Dedifferentiated amniotic fluid mesenchymal stem cell (primary cell): ENCODE data around the gene RHOH.
"Not testable (repeated sequence)": the region's sequence is repeated elsewhere in the genome, so short reads cannot be mapped to it uniquely, and the experiment has no call there.

Experiments used
- DNase-seq: peaks from one replicate; pipeline ENCODE4 v3.0.0-alpha.2; 2016; ENCODE audit errors: extremely low spot score

The RHOH gene, protein sequence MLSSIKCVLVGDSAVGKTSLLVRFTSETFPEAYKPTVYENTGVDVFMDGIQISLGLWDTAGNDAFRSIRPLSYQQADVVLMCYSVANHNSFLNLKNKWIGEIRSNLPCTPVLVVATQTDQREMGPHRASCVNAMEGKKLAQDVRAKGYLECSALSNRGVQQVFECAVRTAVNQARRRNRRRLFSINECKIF

DNA sequence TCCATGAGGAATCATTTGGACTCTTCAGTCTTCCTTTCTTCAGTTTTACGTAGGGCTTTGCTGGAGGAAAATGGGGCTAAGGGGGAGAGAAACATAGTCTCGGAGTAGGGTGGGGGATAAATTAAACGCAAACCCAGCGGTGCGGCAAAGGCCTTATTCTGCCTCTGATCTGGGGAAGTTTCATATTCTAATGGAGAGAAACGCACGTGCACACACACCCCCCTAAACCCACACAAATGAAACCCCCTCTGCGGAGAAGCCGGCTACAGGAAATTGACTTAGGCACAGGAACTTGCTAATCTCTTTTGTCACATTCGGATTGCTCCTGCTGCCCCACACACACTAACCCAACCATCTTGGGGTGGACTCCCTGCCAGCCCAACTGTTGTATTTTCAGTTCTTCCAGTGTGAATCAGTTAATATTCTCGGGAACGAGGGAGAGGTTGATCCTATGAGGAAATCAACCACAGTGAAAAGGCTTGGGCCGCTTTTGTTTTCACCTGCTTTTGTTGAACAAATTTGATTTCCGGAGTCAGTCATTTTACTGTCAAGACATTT, at the start of gene RHOH:
RHOH (plus strand) TSS at position 308 of the 558 bp plus-strand sequence. CDS start 46,356 bp downstream, outside the sequence.
- DNase-seq: no peak

DNA sequence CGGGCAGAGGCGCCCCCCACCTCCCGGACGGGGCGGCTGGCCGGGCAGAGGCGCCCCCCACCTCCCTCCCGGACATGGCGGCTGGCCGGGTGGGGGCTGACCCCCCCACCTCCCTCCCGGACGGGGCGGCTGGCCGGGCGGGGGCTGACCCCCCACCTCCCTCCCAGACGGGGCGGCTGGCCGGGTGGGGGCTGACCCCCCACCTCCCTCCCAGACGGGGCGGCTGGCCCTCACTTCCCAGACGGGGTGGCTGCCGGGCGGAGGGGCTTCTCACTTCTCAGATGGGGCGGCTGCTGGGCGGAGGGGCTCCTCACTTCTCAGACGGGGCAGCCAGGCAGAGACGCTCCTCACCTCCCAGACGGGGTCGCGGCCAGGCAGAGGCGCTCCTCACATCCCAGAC, 49.3 kb upstream of the RHOH start:
- not testable (repeated sequence) for DNase-seq

DNA sequence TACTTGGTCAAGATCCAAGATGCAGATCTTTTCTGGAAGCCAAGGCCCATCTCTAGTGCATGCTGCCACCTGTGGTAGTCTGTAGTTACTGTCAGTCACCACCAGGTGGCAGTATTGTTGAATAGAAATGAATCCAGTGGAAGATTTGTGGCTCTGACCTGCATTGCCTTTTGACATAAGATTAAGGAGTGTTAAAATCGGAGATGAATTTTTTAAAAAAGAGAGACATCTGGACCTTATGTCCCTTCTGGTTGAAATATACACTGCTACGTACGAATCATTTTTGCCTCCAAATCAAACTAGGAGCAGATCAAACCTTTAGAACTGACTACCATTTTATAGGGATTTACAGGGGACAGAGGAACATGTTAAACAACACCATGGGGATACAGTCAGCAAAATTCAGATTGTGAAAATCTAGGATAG, 46.9 kb upstream of the RHOH start:
- DNase-seq: peak; percentile 51

DNA sequence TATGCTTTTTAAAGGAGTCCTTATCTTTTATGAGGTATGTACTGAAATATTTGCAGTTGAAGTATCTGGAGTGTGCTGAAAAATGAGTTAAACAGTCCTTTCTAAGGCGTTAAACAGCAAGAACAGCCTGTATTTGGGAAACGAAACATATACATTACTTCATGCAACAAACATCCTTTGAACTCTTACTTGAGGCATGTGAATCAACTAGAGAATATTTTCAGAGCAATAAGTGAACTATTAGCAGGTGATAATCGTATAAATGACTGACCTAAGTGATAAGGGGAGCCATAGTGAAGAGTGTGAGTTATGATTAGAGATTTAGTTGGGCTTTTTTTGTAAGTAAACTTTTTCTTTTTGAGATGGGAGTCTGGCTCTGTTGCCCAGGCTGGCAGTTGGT, 45.9 kb upstream of the RHOH start:
- no peak for DNase-seq

DNA sequence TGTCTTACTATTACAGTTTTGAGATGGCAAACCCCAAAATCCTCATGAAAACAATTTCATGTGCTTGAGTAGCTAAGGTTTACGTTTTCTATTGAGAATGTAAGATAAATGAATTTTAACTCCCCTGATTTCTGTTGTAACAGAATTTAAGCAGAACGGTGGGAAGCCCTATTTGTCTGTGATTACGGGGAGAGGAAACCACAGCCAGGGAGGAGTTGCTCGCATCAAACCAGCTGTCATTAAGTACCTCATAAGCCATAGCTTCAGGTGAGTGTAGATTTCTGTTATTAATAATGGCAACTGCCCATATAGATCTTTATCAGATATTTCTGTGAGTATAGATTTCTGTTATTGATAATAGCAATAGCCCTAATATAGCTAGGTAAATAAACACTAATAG, 44.2 kb upstream of the RHOH start:
- DNase-seq: no peak

DNA sequence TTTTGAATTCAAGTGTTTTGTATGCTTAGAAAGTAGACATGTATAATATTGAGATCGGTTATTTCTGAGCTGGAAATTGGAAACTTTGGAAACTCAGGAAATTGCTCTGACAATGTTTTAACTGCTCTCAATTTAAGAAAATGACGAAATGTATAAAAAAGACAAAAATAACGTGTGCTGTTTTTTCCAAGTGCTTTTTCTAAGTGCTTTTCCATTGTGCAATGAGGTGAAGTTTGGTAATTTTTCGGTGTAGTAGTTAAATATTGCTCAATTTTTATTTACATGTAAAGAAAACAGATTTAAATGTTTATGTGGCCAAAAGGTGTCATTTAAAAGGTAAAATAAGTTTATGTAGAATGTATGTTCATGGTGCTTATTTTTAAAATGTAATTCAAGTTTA, 39.4 kb upstream of the RHOH start:
- DNase-seq: no peak

DNA sequence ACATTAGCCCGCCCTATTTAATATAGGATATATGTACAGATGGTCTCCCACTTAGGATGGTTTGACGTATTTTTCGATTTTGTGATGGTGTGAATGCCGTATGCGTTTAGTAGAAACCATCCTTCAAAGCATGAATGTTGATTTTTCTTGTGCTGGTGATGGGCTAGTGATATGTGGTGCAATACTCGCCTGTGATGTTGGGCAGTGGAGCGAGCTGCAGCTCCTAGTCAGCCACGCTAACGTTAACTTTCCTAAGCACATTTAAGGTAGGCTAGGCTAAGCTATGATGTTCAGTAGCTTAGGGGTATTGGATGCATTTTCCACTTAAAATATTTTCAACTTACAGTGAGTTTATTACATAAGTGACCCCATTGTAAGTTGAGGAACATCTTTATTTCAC, 36.6 kb upstream of the RHOH start:
- no peak for DNase-seq

DNA sequence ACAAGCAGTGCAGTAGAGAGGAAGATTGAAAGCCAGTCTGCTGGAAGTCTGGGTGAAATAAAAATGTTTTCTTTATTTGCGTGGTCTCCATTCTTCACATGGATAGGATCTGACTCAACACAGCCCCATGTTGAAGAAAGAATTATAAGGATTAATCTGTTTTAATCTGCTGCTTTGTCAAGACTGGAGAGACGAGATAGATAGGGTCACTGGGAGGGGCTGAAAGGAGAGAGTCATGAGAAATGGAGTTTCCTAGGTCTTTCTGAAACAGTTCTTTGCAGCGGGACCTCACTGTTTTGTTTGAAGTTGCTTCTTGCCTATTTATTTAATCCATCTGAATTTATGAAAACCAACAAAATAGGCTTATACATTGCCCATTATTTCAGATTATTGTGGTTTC, 32.4 kb upstream of the RHOH start:
- no peak for DNase-seq

DNA sequence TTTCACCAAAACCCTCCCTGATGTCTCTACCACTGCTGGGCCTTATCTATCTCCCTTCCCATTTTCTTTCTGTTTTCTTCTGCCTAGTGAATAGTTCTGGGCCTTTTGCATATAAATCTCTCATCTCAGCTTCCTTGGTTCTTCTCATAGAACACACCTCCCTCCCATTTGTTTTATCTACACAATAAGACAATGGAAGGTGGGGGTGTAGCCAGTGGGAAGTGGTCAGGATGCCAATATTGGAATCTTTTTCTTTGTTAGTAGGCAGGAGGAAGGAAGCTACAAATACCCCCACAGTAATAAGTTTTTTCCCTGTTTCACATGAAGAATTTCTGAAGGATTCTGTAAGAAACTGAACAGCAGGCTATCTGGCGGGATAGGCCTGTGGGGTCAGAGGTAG, 30.9 kb upstream of the RHOH start:
- no peak for DNase-seq

DNA sequence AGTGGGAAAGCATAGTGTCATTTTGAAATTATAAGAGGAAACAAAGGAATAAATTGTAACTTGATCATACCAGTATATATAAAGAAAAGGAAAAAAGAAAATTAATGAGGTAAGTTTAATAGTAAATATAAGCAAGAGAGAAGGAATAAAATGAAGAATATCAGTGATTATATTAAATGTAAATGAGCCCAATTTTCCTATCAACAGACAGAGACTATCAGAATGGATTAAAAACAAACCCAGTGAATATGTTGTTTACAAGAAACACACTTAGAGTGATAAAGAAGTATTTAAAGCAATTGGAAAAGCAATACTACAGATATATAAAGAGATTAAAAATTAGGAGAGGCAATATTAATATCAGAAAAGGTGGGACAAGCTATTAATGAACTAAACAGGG, 28.8 kb upstream of the RHOH start:
- DNase-seq: no peak

DNA sequence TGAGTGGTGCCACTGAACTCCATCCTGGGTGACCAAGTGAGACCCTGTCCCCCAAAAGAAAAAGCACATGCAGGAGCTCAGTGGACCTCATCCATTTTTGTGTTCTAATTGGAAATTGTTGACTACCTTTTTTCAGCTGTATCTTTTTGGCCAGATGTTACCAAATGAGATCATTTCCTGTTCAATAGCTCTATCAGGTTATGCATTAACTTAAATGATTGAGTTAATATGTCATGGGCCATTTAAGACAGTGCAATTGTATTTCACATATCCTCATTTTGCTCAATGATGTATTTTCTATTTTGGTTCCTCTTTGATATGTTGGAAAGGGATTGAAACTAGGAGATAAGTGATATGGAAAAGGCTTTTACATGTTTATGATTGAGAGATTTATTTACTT, 26.2 kb upstream of the RHOH start:
- no peak for DNase-seq

DNA sequence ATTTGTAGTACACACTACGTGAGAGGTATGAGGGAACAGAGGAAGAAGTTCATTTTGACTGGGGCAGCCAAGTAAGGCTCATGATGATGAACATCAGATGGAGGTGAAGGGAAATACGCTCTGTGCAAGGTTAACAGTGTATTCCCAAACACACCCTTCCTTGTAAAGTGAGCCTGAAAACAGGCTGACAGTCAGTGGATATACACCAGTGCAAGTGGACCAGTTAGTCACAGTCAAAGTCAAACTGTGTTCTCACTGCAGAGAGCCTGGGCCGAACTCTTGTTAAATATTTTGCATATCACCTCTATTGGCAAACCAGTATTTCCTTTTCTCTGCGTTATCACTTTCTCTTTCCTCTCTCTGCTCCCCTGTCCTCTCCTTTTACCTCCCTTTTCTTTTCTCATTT, 23.4 kb upstream of the RHOH start:
- no peak for DNase-seq

DNA sequence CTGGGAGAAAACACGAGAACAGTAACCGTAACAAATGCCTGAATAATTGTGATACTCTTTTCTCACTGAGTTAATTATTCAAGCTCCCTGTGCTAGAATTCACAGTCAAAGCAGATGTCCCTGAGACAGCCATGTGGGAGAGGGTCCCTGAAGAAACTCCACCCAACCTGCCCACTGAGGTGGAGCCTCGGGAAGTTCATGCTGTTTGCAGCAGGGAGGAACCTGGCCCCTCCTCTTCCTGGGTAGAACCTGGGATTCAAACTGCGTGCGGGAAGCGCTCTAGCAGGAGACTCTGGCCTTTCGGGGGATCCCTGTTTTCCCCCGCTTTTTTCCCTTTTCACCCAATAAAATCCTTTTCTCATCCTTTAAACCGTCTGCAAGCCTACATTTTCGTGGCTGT, 20.2 kb upstream of the RHOH start:
- DNase-seq: no peak

DNA sequence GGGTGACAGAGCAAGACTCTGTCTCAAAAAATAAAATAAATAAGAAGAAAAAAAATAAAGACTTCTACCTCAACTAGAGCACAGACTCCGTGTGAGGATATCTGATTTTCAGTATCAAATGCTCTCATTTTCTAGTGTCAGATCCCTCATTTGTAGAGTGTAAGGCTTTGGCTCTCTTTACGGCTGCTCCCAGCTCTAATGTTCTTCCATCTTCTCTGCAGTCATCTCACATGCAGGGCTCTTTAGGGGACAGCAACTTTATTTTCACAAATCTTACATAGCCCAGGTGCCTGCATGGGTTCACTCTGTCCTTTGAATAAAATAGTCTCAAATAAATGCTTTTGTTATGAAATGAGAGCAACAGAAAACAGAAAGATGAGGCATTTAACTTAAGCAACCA, 19.2 kb upstream of the RHOH start:
- DNase-seq: no peak

DNA sequence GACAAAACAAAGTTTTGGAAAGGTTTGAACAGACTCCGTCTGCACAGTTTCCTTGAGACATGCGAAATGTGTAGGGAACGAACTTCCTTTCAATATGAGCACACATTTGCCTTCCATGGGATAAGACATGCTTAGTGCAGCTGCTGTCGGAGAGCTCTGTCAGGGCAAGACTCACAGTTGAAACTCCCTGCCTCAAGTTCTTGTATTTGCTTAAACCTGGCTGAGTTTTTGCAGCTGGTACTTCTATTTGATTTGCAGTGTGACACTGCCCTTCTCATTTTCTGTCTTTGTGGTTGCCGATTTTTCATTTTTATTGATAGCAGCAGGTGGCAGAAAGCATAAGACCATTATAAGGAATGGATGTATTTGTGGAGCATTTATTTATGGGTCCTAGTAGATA, 18.2 kb upstream of the RHOH start:
- no peak for DNase-seq

DNA sequence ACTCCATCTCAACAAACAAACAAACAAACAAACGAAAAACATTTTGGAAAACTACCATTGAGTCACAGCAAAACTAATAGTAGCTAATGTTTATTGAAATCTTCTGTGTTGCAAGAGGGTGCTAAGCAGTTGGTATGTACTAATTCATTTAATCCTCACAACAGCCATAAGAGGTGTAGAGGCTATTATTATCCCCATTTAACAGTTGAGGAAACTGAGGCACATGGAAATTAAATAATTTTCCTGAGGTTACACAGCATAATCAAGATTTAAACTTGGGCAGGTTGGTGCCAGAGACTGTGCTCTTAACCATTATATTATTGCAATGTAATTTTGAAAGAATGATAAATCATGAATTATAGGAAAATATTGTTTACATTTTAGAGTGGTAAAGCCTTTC, 17.5 kb upstream of the RHOH start:
- DNase-seq: no peak

DNA sequence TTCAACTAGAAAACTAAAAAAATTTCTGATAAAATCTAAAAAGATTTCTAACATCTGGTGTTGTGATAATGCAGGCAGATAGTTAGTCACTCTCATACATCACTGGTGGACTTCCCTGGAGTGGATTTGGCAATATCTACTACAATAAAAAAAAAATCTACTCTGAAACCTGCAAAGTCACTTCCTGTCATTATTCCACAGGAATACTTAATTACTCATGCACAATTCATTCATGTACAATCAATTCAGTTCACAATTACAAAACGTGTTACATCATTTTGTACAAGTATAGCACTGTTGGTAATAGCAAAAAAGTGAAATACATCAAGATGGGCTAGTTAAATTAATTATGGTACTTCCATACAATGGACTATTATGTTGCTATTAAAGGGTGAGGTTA, 16.5 kb upstream of the RHOH start:
- no peak for DNase-seq

DNA sequence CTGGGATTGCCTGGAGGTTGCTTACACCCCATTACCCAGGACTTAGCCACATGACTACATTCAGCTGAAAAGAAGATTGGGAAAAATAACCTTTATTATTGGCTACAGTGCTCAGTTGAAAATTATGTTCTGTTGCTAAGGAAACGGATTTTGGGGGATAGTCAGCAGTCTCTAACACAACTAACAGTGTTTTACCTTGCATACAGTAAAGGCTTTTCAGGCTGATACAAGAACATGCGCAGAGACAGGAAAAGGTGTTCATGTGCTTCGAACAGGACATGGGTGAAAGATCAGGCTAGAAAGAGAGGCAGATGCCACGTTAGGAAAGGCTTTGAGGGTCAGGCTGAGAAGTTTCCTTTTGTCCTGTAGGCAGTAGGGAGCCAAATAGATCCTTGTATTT, 14.8 kb upstream of the RHOH start:
- DNase-seq: no peak

DNA sequence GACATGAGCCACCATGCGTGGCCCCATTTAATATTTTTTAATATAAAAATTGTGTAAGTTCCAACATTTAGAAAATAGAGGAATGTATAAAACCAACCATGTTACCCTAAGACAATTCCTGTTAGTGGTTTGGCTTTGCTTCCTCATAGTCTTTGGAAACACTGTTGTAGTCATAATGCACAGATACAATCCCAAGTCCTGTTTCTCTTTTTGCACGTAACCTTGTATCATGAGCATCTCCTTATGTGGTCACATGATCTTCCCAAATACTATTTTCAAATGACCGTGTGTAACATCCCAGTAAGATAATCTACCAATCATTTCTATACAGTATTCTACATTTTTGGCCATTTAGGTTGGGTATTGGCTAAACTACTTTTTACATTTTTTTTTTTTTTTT, 13.9 kb upstream of the RHOH start:
- DNase-seq: no peak

DNA sequence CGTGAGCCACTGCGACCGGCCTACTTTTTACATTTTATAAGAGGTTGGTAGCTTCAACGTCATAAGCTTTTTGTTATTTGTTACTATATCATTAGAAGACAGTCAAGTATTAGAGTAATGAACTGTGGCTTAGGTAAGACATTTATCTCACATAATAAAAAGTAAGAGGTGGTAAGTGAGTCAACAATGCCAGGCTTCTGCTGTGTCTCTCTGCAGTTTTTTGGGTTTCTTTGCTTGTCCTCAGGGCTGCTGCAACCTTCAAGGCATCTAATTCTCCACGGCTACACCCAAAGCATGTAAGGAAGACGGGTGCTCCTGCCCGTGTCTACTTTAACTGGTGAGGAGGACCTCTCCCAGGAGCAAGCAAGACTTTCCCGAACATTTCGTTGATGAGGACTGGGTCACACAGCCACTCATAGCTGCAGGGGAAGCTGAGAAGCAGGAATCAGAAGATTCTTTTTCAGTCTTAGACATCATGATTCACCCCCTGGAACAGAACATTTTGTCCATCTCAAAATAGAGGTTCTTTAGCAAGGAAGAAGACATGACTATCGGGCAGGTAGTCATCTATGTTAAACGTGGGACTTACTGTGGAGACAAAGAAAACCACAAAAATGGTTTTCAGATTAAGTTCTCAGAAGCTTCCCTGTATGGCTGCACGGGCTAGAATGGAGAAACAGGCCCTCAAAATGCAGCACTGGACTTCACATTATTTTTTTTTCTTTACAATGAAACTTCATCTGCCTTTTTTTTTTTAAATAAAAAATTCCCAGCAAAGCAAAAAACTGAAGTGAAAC, 13.0 kb upstream of the RHOH start:
- no peak for DNase-seq

DNA sequence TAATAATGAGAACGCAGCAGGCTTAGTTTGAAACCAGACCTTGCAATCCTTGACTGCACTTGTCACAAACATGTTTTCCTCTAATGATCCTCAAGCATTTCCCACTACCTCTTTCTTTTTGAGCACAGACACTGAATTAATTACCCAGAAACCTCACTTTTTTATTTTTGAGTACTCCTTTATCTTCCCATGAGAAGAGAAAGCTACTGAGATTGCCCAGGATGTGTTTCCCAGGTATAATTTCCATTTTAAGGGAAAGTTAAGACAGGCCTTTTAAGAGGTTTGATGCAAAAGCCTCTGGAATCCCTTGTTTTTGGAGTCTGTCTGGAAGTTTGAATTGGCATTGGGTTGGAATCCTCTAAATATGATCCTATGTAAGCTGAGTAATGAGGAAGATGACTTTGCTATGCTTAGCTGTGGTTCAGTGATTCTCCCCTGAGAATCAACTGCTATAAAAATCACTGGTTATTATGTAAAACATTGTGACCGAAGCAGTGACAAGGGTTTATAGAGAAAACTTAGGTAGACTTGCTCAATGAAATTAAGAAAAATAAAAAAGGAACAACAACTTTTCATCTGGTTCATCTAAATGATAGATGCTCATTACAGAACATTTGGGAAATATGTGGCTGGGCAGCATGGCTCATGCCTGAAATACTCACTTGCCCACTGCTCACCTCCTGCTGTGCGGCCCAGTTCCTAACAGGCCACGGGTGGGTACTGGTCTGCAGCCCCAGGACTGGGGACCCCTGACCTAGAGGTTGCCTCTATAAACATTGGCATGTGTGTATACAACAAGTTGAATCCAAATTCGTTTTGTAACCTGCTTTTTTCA, 10.8 kb upstream of the RHOH start:
- DNase-seq: no peak

DNA sequence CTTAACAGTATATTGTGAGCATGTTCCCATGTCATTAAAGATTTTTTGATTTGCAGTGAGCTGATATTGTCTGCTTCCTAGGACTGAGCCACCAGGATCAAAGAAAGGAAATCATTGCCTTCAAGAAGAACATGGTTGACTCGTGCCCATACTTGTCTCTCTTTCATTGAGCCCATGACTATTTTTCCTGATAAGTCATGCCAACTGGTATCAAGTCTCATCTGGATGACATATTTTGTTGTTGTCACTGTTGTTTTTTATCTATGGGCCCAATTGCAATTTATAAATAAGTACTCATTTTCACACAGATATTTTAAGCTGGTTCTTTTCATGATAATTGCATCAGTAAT, 10.2 kb upstream of the RHOH start:
- no peak for DNase-seq
